ENCODE measurements around the gene SHD.
"Not testable (repeated sequence)": the region's sequence is repeated elsewhere in the genome, so short reads cannot be mapped to it uniquely, and the experiment has no call there.

SHD gene

DNA sequence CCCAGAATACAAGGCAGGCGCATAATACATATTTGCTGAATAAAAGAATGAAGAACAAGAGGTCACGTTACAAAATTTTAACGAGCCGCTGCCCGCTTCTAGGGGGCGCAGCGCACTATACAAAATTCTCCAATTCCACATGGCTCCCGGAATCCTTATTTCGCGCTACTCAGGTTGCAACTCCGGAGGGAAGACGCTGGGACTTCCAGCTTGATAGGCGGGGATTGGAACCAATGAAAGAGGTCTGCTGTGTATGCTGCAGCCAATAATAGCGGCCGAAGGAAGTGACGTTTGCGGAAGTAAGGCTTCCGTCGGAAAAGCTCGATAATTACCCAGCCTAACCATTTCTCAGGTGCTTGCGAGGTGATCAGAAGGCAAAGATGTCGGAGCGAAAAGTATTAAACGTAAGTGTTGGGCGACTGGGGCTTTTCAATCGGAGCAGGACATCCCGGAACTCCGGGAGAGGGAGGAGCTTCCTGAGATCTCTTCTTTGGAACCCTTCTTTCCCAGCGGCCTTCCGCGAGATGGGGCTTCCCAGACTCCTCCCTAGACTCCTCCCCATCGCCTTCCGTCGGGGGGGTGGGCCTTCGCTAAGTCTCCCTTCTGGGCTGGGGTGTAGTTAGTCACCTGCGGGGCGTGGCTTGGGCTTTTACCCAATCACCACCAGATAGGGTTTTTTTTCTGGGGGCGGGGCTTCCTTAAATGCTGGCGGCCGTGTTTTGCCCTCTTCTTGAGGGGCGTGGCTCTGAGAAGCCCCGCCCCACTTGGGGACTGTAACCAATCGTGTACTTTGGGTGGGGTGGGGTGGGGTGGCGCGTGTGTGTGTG lies 32.1 kb upstream of the SHD start, which contains the start of gene YJU2:
Gene YJU2, plus strand, starts transcription at position 314 of the 827 bp plus-strand sequence. Its CDS starts 67 bp downstream, at position 381.
- H3K27ac Mint-ChIP-seq = peak within 1 kb of the TSS; percentile 99
- peaks cover 13% of the 10 kb centered on the region for H3K4me1 Mint-ChIP-seq (ENCODE audit: low read depth)
- DNase-seq (ENCODE audit: low spot score) = peak; percentile 99
- H3K36me3 Mint-ChIP-seq (ENCODE audit: low read depth) = peaks cover 32% of the 10 kb centered on the region
- no peaks in the 10 kb centered on the region for H3K27me3 Mint-ChIP-seq (ENCODE audit: low read depth)
- H3K9me3 Mint-ChIP-seq = peaks cover 2% of the 10 kb centered on the region
- peak within 1 kb of the TSS; percentile 92 for H3K4me3 Mint-ChIP-seq

DNA sequence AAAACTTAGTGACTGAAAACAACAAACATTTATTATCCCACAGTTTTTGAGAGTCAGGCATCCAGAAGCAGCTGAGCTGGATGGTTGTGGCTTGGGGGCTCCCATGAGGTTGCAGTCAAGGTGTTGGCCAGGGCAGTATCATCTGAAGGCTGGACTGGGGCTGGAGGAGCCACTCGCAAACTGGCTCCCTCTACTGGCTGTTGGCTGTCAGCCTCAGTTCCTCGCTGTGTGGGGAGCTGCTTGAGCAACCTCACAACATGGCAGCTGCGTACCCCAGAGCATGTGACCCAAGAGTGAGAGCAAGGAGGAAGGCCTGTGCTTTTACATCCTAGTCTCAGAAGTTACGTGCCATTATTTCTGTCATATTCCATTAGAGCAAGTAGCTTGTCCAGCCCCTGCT lies 22.5 kb upstream of the SHD start:
- Mint-ChIP-seq H3K9me3 (peaks cover 10% of the 10 kb centered on the region), H3K4me1 (ENCODE audit: low read depth) (no peaks in the 10 kb centered on the region), H3K4me3 (no peak overlapping the region), H3K27ac (no peak overlapping the region), H3K27me3 (ENCODE audit: low read depth) (no peaks in the 10 kb centered on the region), H3K36me3 (ENCODE audit: low read depth) (peaks cover 52% of the 10 kb centered on the region)
- DNase-seq (ENCODE audit: low spot score) = no peak

DNA sequence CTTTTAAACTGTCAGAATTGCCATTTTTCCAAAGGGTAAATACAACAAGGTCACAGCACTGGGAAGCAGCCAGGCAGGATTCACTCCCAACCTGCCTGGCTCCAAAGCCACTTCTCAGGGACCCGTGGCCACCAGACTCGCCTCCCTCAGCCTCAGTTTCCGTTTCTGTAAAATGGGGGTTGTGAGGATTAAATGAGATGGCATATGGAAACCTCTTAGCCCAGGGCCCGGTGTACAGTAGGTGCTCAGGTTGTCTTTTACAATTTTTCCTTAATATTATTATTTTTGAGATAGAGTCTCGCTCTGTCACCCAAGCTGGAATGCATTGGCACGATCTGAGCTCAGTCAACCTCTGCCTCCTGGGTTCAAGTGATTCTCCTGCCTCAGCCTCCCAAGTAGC lies 22.0 kb upstream of the SHD start:
- H3K9me3 Mint-ChIP-seq = peaks cover 10% of the 10 kb centered on the region
- no peaks in the 10 kb centered on the region for H3K27me3 Mint-ChIP-seq (ENCODE audit: low read depth)
- DNase-seq (ENCODE audit: low spot score) = no peak
- H3K4me3 Mint-ChIP-seq = no peak overlapping the region
- H3K4me1 Mint-ChIP-seq (ENCODE audit: low read depth) = no peaks in the 10 kb centered on the region
- peaks cover 48% of the 10 kb centered on the region for H3K36me3 Mint-ChIP-seq (ENCODE audit: low read depth)
- H3K27ac Mint-ChIP-seq = no peak overlapping the region

DNA sequence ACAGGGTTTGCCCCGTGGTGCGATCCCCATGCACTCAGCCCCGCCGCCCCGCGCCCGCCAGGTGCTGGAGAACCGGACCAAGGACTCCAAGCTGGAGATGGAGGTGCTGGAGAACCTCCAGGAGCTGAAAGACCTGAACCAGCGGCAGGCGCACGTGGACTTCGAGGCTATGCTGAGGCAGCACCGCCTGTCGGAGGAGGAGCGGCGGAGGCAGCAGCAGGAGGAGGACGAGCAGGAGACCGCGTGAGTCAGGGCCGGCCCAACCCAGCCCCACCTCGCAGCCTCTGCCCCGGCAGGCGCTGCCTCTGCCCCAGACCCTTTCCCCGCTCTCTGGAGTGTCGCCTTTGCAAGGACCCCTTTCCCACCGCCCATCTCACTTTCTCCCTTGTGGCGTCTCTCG lies 20.9 kb upstream of the SHD start:
- H3K4me3 Mint-ChIP-seq = no peak overlapping the region
- H3K27me3 Mint-ChIP-seq (ENCODE audit: low read depth) = no peaks in the 10 kb centered on the region
- DNase-seq (ENCODE audit: low spot score) = no peak
- H3K9me3 Mint-ChIP-seq = peaks cover 10% of the 10 kb centered on the region
- H3K4me1 Mint-ChIP-seq (ENCODE audit: low read depth) = no peaks in the 10 kb centered on the region
- no peak overlapping the region for H3K27ac Mint-ChIP-seq
- H3K36me3 Mint-ChIP-seq (ENCODE audit: low read depth) = peaks cover 39% of the 10 kb centered on the region

DNA sequence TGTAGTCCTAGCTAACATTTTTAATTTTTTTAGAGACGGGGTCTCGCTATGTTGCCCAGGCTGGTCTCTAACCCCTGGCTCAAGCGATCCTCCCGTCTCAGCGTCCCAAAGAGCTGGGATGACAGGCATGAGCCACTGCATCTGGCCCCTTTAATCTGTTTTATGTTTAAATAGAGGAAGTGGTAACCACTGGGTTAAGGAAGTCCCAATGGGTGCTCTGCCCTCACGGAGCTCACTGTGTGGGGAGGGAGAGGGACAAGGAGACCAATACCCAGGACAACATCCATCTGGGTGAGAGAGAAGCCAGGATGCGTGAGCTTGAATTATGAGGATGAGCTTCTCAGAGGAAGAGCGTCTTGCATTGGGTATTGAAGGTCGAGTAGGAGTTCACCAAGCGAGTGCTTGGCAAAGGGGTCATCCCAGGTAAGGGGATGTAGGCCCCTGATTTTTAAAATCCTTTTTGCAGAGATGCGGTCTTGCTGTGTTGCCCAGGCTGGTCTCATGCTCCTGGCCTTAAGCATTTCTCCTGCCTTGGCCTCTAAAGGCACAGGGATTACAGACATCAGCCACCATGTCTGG lies 18.4 kb upstream of the SHD start:
- no peak overlapping the region for H3K4me3 Mint-ChIP-seq
- H3K36me3 Mint-ChIP-seq (ENCODE audit: low read depth) = peaks cover 29% of the 10 kb centered on the region
- H3K27me3 Mint-ChIP-seq (ENCODE audit: low read depth) = no peaks in the 10 kb centered on the region
- no peak for DNase-seq (ENCODE audit: low spot score)
- no peak overlapping the region for H3K27ac Mint-ChIP-seq
- peaks cover 4% of the 10 kb centered on the region for H3K4me1 Mint-ChIP-seq (ENCODE audit: low read depth)
- no peaks in the 10 kb centered on the region for H3K9me3 Mint-ChIP-seq

DNA sequence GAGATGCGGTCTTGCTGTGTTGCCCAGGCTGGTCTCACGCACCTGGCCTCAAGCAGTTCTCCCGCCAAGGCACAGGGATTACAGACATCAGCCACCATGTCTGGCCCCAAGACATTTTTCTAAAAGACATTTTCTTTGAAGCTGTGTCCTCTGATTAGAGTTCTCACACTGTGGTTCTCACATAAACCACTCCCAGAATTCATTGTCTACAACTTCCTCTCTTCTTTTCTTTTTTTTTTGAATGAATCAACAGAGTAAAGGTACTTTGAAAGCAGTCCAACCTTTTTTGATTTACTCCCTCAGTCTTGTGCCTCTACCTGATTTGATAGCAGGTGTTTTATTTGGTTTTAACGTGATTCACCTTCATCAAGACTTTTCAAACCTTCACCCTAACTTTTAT lies 14.3 kb upstream of the SHD start:
- Mint-ChIP-seq H3K36me3 (ENCODE audit: low read depth) (peaks cover 31% of the 10 kb centered on the region), H3K4me1 (ENCODE audit: low read depth) (peaks cover 6% of the 10 kb centered on the region)

DNA sequence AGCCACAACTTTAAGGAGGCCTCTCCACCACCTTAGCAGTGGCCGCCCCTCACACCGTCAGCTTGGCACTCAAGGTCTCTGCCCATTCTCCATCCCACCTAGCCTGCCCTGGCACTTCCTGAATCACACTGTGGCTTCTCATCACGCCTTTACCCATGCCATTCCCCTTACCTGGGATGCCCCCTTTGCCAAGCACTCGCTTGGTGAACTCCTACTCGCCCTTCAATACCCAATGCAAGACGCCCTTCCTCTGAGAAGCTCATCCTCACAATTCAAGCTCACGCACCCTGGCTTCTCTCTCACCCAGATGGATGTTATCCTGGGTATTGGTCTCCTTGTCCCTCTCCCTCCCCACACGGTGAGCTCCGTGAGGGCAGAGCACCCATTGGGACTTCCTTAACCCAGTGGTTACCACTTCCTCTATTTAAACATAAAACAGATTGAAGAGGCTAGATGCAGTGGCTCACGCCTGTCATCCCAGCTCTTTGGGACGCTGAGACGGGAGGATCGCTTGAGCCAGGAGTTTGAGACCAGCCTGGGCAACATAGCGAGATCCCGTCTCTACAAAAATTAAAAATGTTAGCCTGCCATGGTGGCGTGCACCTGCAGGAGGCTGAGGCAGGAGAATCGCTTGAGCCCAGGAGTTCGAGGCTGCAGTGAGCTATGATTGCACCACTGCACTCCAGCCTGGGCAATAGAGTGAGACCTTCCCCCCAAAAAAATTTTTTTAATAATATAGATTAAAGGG lies 12.6 kb upstream of the SHD start:
- no peak for DNase-seq (ENCODE audit: low spot score)
- H3K27ac Mint-ChIP-seq = no peak overlapping the region
- peaks cover 31% of the 10 kb centered on the region for H3K36me3 Mint-ChIP-seq (ENCODE audit: low read depth)
- H3K4me3 Mint-ChIP-seq = no peak overlapping the region
- H3K27me3 Mint-ChIP-seq (ENCODE audit: low read depth) = no peaks in the 10 kb centered on the region
- H3K9me3 Mint-ChIP-seq = no peaks in the 10 kb centered on the region
- peaks cover 6% of the 10 kb centered on the region for H3K4me1 Mint-ChIP-seq (ENCODE audit: low read depth)

More for the DNA sequence above, 14.3 kb upstream of the SHD start:
- Mint-ChIP-seq H3K9me3 (no peaks in the 10 kb centered on the region), H3K4me3 (no peak overlapping the region), H3K27me3 (ENCODE audit: low read depth) (no peaks in the 10 kb centered on the region), H3K27ac (peak overlapping the region; percentile 64)
- DNase-seq (ENCODE audit: low spot score) = no peak

DNA sequence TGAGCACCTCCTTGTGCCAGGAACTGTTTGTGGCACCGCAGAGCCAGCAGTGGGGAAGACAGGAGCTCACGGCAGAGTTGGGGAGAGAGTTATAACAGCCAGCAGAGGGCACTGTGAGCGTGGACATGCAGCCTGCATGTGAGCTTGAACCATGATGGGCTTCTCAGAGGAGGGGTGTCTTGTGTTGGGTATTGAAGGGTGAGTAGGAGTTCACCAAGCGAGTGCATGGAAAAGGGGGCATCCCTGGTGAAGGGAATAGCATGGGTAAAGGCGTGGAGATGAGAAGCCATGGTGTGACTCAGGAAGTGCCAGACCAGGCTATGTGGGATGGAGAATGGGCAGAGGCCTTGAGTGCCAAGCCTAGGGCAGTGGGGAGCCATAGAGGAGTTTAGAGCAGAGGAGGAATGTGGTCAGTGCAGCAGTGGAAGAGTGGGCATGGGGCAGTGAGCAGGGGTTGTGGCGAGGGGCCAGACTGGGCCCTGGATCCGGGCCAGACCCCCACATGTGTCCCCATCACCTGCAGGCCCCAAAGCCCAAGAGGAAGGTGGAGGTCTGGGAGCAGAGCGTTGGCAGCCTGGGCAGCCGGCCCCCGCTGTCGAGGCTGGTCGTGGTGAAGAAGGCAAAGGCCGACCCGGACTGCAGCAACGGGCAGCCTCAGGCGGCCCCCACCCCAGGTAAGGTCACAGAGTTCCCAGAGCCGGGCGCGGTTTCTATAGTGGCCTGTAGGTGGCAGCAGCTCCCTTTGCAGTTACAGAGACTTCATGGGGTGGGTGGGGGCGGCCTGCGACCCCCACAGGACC lies 11.8 kb upstream of the SHD start:
- Mint-ChIP-seq H3K36me3 (ENCODE audit: low read depth) (peaks cover 37% of the 10 kb centered on the region), H3K27me3 (ENCODE audit: low read depth) (no peaks in the 10 kb centered on the region), H3K4me3 (no peak overlapping the region), H3K9me3 (no peaks in the 10 kb centered on the region), H3K27ac (no peak overlapping the region), H3K4me1 (ENCODE audit: low read depth) (peaks cover 6% of the 10 kb centered on the region)
- peak; percentile 33 for DNase-seq (ENCODE audit: low spot score)

DNA sequence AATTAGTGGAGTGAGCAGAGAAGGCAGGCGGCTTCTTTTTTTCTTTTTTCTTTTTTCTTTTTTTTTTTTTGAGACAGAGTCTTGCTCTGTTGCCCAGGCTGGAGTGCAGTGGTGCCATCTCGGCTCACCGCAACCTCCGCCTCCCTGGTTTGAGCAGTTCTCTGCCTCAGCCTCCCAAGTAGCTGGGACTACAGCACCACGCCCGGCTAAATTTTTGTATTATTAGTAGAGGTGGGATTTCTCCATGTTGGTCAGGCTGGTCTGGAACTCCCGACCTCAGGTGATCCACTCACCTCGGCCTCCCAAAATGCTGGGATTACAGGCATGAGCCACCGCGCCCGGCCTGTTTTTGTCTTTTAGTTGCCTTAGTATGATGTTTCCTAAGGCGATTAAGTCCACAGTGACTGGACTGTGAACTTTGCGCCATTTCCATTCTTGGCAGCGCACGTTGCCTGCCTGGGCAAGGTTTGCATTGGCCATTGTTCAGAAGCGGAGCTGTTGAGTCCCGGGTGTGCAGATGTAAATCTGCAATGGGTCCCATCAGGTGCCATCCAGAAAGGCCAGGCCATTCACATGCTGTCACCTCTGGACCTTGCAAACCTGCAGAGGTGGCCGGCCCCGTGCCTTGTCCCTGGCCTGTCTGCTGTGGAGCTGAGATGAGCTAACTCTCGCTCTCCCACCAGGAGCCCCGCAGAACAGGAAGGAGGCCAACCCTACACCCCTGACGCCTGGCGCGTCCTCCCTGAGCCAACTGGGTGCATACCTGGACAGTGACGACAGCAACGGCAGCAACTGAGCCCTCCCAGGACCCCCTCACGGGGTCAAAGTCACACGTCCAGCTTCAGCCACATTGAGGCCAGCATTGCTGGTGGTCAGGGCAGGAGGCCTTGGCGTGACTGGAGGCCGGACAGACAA lies 10.9 kb upstream of the SHD start:
- H3K4me1 Mint-ChIP-seq (ENCODE audit: low read depth) = peaks cover 6% of the 10 kb centered on the region
- peaks cover 37% of the 10 kb centered on the region for H3K36me3 Mint-ChIP-seq (ENCODE audit: low read depth)
- no peak overlapping the region for H3K27ac Mint-ChIP-seq
- H3K4me3 Mint-ChIP-seq = no peak overlapping the region
- DNase-seq (ENCODE audit: low spot score) = no peak
- no peaks in the 10 kb centered on the region for H3K9me3 Mint-ChIP-seq
- H3K27me3 Mint-ChIP-seq (ENCODE audit: low read depth) = no peaks in the 10 kb centered on the region

DNA sequence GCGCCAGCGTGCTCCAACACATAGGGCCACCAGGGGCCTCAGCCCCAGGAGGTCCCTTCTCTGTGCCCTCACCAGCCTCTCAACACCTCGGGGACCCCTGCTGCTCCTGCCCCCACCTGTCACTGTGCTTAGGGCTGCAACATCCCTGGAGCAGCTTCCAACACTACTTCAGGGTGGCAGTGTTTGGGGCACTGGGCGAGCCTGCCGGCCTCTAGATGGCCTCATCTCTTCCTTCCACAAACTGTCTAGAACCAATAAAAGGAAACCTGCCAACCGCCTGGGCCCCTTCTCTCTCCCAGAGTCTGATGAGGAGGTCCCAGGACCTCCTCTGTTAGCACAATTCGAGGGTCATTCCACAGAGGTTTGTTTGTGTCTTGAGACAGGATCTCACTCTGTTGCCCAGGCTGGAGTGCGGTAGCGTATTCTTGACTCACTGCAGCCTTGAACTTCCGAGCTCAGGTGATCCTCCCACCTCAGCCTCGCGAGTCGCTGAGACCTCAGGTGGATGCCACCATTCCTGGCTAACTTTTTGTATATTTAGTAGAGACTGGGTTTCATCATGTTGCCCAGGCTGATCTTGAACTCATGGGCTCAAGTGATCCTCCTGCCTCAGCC lies 10.1 kb upstream of the SHD start:
- H3K36me3 Mint-ChIP-seq (ENCODE audit: low read depth) = peaks cover 34% of the 10 kb centered on the region
- no peak for DNase-seq (ENCODE audit: low spot score)
- peaks cover 6% of the 10 kb centered on the region for H3K4me1 Mint-ChIP-seq (ENCODE audit: low read depth)
- no peaks in the 10 kb centered on the region for H3K9me3 Mint-ChIP-seq
- no peak overlapping the region for H3K27ac Mint-ChIP-seq
- H3K27me3 Mint-ChIP-seq (ENCODE audit: low read depth) = no peaks in the 10 kb centered on the region
- no peak overlapping the region for H3K4me3 Mint-ChIP-seq

DNA sequence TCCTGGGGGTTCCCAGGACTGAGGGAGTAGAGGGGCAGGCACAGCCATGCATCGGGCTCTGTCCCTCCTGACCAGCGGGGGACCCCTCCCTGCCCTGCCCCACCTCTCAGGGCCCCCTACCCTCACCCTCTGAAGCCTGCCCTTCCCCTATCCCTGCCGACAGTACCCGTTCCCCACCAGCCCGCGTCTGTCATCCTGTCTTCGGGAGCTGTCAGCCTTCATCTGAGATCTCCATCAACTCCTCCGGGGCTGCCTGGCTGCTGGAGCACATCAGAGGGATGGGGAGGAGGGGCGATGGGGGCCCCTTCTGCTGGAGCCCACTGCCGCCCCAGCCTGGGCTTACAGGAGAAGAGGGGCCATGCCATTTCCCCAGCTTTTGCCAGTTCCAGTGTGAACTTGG lies 6.2 kb upstream of the SHD start:
- H3K36me3 Mint-ChIP-seq (ENCODE audit: low read depth) = peaks cover 18% of the 10 kb centered on the region
- no peaks in the 10 kb centered on the region for H3K4me1 Mint-ChIP-seq (ENCODE audit: low read depth)
- no peak for DNase-seq (ENCODE audit: low spot score)
- H3K4me3 Mint-ChIP-seq = no peak overlapping the region
- no peaks in the 10 kb centered on the region for H3K9me3 Mint-ChIP-seq
- peaks cover 5% of the 10 kb centered on the region for H3K27me3 Mint-ChIP-seq (ENCODE audit: low read depth)
- no peak overlapping the region for H3K27ac Mint-ChIP-seq

DNA sequence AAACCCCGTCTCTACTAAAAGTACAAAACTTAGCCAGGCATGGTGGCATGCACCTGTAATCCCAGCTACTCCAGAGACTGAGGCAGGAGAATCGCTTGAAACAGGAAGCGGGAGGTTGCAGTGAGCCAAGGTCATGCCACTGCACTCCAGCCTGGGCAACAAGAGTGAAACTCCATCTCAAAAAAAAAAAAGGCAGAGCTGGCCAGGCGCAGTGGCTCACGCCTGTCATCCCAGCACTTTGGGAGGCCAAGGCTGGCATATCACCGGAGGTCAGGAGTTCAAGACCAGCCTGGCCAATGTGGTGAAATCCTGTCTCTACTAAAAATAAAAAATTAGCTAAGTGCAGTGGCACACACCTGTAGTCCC lies 4.8 kb upstream of the SHD start:
- H3K36me3 Mint-ChIP-seq (ENCODE audit: low read depth); H3K4me3 Mint-ChIP-seq; H3K4me1 Mint-ChIP-seq (ENCODE audit: low read depth); H3K9me3 Mint-ChIP-seq; H3K27ac Mint-ChIP-seq; DNase-seq (ENCODE audit: low spot score): not testable (repeated sequence)
- peaks cover 14% of the 10 kb centered on the region for H3K27me3 Mint-ChIP-seq (ENCODE audit: low read depth)
